GM12873 (cell line): ENCODE data around the gene SLC10A3.

Experiments used
- TF ChIP-seq, protein P1 (sequence below): IDR thresholded peaks from 2 replicates; pipeline ENCODE4 v1.5.1; 2012; ENCODE audit warnings: low read depth, mild to moderate bottlenecking, moderate library complexity, low read length, control low read depth; ENCODE audit not compliant: insufficient read depth; ENCODE audit errors: missing control alignments

SLC10A3 gene

DNA sequence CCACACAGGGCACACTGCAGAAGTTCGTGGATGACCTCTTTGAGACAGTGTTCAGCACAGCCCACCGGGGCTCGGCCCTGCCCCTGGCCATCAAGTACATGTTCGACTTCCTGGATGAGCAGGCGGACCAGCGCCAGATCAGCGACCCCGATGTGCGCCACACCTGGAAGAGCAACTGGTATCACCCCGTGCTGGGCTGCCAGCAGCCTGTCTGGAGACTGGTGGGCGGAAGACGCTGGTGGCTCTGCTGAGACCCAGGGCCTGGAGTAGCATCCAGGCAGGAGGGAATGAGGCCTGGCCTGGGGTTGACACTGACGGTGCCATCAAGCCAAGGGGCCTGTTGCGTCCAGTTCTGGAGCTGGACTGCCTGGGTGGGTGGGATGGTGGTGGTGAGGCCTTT is 20.0 kb downstream of the SLC10A3 start:
- TF ChIP-seq, protein P1, sequence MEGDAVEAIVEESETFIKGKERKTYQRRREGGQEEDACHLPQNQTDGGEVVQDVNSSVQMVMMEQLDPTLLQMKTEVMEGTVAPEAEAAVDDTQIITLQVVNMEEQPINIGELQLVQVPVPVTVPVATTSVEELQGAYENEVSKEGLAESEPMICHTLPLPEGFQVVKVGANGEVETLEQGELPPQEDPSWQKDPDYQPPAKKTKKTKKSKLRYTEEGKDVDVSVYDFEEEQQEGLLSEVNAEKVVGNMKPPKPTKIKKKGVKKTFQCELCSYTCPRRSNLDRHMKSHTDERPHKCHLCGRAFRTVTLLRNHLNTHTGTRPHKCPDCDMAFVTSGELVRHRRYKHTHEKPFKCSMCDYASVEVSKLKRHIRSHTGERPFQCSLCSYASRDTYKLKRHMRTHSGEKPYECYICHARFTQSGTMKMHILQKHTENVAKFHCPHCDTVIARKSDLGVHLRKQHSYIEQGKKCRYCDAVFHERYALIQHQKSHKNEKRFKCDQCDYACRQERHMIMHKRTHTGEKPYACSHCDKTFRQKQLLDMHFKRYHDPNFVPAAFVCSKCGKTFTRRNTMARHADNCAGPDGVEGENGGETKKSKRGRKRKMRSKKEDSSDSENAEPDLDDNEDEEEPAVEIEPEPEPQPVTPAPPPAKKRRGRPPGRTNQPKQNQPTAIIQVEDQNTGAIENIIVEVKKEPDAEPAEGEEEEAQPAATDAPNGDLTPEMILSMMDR, result no peak

GRCh38 chrX:154469880-154470279 is 20.5 kb downstream of the SLC10A3 start:
- TF ChIP-seq, protein P1, result no peak

DNA sequence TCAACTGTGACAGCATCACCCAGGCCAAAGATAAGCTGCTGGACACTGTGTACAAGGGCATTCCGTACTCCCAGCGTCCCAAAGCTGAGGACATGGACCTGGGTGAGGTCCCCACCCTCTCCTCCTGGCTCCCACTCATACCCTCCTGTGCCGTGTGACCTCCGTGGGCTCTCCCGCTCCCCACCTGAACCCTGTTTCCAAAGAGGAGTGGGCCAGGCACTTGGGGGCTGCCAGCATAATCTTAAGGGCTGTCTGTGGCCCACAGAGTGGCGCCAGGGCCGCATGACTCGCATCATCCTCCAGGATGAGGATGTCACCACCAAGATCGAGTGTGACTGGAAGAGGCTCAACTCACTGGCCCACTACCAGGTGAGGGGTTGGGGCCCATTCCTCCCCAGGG is 21.3 kb downstream of the SLC10A3 start:
- TF ChIP-seq, protein P1, result no peak

DNA sequence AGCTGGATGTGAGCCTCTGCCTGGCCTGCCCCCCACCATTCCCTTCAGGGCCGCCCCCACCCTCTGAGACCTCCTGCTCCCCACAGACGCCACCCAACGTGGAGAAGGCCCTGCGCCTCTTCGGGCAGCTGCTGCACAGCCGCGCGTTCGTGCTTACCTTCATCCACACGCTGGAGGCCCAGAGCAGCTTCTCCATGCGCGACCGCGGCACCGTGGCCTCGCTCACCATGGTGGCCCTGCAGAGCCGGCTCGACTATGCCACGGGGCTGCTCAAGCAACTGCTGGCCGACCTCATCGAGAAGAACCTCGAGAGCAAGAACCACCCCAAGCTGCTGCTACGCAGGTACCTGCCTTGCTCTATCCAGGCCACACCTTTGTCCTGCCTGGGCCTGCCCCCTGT is 22.2 kb downstream of the SLC10A3 start:
- TF ChIP-seq, protein P1, result no peak

DNA sequence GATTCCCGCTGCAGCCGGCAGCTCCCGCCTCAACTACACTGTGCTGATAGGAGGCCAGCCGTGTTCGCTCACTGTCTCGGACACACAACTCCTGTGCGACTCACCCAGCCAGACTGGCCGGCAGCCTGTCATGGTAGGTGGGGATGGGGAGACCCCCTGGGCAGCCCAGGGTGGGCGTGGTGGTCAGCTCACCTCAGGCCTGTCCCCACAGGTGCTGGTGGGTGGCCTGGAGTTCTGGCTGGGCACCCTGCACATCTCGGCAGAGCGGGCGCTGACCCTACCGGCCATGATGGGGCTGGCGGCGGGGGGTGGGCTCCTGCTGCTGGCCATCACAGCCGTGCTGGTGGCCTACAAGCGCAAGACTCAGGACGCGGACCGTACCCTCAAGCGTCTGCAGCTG is 22.9 kb downstream of the SLC10A3 start:
- TF ChIP-seq, protein P1, result no peak

GRCh38 chrX:154466907-154467306 is 23.5 kb downstream of the SLC10A3 start:
- TF ChIP-seq, protein P1, result no peak

DNA sequence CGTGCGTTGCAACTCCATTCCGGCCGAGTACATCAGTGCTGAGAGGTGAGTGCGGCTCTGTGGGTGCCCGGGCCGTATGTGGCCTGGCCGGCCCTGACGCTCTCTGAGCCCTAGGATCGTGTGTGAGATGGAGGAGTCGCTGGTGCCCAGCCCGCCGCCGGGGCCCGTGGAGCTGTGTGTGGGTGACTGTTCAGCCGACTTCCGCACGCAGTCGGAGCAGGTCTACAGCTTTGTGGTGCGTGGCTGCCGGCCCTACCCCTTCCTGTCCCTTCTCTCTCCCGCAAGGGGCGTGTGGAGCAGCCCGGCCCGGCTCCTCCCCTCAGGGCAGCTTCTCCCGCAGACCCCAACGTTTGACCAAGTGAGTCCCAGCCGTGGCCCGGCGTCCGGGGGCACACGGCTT is 24.4 kb downstream of the SLC10A3 start:
- TF ChIP-seq, protein P1, result no peak
